GM12874 (cell line): ENCODE data around the gene SLC17A7.
A peak's percentile ranks its signal among the peaks of the same experiment; 100 is the strongest.

Experiments used
- CTCF ChIP-seq: IDR thresholded peaks from 2 replicates; pipeline ENCODE4 v1.5.1; 2011; ENCODE audit warnings: low read depth, mild to moderate bottlenecking, control low read depth, low read length, moderate library complexity; ENCODE audit not compliant: insufficient read depth

Gene SLC17A7

DNA sequence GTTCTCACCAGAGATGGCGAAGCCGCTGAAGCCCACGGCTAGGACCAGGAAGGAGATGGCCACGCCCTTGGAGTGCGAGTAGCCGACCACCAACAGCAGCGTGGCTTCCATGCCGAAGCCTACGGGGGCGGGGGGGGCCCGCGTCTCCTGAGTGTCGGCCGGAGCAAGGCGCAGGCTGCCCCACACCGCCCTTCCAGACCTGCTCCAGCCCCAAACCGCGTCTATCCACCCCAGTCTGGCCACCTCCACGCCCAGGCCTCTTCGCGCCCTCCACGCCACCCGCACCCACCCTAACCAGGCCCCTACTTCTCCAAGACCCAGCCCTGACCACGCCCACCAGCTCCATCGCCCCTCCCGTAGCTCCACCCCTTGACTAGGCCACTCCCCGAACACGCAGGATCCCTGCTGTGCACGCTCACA is 10.0 kb downstream of the SLC17A7 start:
- no peak for TF ChIP-seq CTCF

GRCh38 chr19:49430678-49431329 is 10.5 kb downstream of the SLC17A7 start:
- TF ChIP-seq CTCF, result peak; percentile 54

GRCh38 chr19:49430172-49430677 is 11.1 kb downstream of the SLC17A7 start:
- TF ChIP-seq CTCF, result no peak

GRCh38 chr19:49428547-49429451 is 12.5 kb downstream of the SLC17A7 start:
- TF ChIP-seq CTCF, result no peak

DNA sequence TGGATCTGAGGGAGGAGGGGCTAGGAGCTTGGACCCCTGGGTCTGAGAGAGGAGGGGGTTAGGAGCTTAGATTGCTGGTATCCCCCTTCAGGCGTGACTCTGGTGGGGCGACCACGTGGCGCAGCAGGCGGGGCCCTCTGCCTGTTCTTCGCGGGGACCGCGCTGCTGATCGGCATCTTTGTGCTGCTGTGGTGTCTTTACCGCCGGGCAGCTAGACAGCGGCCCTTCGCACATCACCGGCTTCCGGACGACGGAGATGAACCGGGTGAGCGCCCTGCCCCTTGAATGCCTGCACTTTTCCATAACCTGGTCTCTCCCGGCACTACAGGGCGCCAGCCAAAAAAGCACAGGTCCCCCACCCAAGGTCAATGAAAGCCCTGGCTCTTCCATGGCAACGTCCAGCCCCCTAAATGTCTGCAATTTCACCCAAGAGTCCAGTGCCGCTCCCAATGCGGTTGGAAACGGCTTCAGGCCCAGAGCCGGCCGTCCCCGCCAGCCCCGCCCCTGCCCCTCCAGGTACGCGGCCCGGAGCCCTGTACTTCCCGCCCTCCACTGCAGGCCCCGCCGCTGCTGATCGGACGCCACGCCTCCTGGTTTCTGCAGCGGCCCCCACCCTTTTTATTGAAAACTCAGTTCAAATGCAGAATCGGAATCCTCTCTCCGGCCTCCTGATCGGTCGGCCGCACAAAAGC is 13.3 kb downstream of the SLC17A7 start:
- no peak for TF ChIP-seq CTCF

DNA sequence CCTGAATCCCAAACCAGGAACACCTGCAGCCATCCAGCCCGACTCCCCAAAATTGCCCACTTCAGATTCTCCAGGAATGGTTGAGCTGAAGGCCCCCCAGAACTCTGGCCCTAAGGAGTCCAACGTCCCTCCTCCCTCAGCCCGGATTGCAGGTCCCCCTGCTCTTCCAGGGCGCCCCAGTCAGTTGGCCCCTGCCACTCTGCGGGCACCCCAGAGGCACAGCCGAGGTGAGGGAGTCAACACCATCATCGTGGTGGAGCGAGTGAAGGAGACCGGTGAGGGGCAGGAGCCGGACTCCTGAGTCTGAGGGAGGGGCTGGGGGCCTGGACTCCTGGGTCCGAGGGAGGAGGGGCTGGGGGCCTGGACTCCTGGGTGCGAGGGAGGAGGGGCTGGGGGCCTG is 14.0 kb downstream of the SLC17A7 start:
- no peak for TF ChIP-seq CTCF
